NCI-H748 treated with DMSO at 0.1 percent for 48 hours (cell line): Measurements from ENCODE around the gene RNASEH2B.

ENCODE experiments used
- DNase-seq: peaks from one replicate; lab custom pipeline; 2025; lab: John Stamatoyannopoulos, UW

Gene RNASEH2B

DNA sequence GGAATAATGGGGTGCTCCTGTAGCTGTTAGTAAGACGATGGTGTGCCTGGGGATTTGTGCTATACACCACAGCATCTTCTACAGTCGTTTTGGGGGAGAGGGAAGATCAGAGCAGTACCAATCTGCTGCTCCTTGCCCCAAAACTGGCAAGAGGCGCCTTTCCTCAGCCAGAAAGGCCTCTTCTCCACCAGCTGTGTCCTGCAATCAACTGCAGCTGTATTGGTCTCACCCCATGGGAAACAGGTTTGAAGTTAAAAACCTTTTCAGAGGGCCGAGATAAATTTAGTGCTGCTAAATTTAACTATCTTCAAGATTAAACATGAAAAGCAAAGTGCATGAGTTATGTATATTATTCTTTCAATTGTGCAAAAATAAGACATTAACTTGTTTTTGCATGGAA is 1.2 kb upstream of the RNASEH2B start:
- no peak for DNase-seq

DNA sequence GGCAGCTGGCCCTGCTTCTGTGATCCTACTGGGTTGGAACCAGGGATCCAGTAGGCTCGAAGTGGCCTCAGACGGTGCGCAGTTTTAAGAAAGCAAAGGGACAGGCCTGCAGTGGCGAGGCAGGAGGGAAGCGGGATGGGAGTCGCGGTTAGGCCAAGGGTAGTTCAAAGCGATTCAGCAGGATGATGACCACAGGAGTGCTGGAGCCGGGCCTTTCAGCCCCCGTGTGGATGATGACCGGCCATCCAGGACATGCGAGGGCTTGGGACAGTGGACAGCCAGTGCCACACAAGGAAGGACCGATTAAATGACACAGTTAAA is 854 bp downstream of the RNASEH2B start:
- DNase-seq, result peak; percentile 38

DNA sequence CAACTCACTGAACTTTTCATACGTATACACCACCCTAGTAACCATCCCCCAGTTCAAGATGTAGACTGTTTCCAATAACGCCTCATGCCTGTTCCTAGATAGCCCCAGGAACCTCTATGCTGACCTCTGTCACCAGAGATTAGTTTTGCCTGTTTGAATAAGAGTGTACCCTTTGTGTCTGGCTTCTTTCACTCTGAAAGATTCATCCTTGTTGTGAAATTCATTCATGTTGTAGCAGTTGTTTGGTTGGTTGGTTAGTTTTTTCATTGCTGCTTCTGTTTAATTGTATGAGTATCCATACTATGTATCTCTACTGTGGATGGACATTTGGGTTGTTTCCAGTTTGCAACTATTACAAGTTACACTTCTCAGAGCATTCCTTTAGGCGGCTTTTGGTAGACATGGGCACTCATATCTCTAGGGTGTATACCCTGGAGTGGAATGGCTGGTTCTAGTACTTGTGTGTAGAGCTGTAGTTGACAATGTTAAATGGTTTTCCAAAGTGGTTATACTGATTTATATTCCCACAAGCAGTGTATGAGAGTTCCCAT is 1.6 kb downstream of the RNASEH2B start:
- DNase-seq, result no peak

DNA sequence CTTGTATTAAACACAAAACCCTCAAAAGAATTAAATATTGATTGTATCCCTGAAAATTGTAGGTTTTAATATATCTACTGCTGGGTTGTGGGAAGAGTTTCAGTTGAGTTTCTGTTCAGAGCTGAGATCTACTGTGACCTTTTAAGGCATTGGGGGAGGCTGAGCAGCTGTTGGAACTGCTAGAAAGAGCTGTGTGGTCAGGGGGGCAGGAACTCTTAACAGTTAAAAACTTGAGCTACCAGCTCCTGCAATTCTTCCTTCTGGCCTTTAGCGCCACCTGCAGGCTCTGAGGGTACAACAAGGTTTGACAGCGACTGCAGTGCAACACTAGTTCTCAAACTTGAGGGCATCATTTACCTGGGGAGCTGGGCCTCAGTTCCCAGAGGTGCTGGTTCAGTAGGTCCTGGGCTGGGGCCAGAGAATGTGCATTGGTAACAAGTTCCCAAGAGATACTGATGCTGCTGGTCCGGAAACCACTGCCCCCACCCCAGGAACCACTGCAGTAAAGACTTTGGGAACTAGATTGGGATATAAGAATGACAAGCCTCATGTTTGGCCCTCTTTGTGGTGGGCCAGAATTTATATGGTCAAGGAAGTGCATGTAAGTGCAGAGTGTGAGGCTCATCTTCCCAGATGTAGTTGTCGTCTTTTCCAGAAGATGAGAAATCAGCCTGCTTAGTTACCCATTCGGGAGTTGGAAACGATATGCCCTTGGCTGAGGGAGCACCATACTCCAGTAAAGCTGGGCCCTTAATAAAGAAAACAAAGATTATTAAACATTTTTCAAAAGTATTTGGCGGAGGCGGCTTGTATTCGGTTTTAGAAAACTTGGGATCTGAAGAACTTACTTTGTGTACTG is 2.6 kb downstream of the RNASEH2B start:
- peak; percentile 66 for DNase-seq

- no peak for DNase-seq
Measured at GRCh38 chr13:50912851-50913250, 3.3 kb downstream of the RNASEH2B start.

DNA sequence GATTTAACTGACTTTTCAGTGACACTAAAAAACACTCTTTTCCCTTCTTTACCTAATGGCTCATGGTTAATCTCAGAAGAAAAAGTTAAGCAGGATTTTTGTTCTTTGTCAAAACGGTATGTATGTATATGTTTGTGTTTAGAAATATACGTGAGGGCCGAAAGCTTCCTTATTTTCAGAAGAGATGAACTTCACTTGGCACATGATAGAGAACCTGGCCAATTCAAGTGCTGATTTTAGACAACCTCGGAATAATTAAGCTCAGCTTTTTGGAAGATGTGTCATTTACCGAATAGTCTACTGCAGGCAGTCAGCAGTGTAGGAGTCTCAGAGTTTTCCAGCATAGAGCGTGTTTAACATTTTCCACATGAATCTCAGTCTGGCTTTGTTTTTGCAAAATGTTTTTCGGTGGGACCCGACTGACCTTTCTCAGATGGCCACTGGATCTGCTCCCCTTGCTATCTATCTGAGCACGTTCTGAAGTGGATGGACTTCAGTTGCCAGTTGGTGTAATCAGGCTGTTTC is 4.6 kb downstream of the RNASEH2B start:
- no peak for DNase-seq

GRCh38 chr13:50914848-50915247 is 5.3 kb downstream of the RNASEH2B start:
- no peak for DNase-seq

- no peak for DNase-seq
Measured at GRCh38 chr13:50915565-50915964, 6.0 kb downstream of the RNASEH2B start.

GRCh38 chr13:50916701-50917184 is 7.2 kb downstream of the RNASEH2B start:
- DNase-seq, result no peak

GRCh38 chr13:50917572-50917971 is 8.0 kb downstream of the RNASEH2B start:
- no peak for DNase-seq

DNA sequence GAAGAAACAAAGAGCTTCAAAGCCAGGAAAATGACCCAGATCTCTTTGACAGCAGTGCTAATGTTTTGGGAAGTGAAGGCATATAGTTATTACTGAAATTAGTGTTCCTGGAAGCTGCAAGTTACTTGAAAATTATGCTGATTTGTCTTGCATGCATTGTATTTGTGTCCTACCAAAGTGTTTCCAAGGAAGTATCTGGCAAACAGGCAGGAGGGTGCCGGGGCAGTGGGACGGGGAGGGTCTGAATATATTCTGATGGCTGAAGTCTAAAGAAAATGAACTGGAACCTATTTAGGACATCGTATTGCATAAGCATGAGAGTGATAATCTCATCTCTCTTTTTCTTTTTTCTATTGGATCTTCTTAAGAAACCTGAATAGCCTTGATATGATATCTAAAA is 9.0 kb downstream of the RNASEH2B start:
- no peak for DNase-seq

- DNase-seq, result no peak
Measured at GRCh38 chr13:50919277-50919676, 9.7 kb downstream of the RNASEH2B start.

DNA sequence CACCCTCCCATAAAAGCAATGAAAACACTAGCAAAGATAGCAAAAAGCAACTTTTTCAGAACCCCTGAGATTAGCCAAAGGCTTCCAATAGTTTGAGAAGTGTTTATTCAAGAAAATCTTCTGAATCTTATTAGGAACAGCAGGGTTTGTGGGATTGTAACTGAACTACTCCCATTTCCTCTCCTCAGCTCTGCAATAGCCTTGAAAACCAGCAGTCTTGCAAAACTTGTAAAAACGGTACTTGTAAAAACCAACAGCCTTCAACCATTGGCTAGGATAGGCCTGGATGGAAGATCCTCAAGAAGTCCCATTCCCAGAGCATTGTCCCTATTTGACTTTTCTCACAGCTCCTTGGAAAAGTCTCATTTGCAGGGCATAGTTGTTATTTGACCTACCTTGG is 12.1 kb downstream of the RNASEH2B start:
- no peak for DNase-seq

- DNase-seq, result no peak
Measured at GRCh38 chr13:50923272-50923671, 13.7 kb downstream of the RNASEH2B start.

- DNase-seq, result no peak
Measured at GRCh38 chr13:50924025-50924424, 14.4 kb downstream of the RNASEH2B start.

DNA sequence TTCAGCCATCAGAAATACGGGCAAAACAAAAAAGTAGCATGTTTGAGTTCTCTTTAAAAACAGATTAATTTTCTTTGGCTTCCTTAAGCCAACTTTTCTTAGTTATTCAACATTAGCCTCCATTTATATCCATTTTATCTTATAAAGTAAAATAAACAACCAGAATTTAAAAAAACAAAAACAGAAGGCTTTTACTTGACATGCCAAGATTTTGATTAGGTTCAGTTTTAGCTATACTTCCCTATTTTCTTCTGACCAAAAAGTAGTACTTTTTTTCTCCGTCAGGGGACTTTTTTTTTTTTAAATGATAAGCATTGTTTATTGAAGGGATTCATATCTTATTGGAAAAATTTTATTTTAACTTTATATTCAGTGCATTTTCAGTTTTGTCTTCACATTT is 18.1 kb downstream of the RNASEH2B start:
- no peak for DNase-seq

- DNase-seq, result no peak
Measured at GRCh38 chr13:50928102-50928501, 18.5 kb downstream of the RNASEH2B start.

- no peak for DNase-seq
Measured at GRCh38 chr13:50928659-50929462, 19.3 kb downstream of the RNASEH2B start.

DNA sequence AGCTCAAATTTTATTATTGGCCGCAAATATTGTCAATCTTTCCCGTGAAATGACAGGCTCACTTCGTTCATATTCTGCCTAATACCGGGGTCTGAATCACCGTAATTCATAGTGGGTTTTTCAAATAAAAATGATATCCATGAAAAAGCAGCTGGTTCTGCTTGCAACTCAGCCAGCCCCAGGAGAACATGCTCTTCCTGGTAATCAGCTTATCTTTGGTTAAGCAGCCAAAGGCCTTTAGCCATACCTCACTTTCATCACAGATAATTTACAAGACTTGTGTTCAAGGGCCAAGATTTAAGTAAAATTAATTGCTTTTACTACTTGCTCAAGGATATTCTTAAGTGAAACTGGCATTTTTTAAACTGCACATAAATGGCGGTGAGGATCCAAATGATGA is 22.5 kb downstream of the RNASEH2B start:
- DNase-seq, result no peak

- DNase-seq, result no peak
Measured at GRCh38 chr13:50934735-50935435, 25.3 kb downstream of the RNASEH2B start.

DNA sequence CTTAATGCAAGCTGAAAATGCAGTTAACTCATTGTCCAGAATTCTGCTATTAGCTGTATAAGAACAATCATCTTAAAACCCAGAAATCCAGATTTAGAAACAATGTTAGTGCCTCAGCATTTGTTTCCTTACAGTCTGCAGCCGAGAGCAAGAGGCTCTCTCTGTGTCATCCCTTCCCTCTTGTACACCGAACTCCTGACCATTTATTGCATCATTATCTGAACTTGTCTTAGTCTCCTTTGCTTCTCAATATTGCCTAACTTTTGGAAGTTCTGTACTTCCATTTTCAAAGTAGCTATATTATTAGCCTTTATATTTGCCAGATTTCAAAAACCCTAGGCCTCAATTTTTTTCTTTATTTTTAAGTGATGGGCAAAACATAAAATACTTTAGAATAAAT is 27.1 kb downstream of the RNASEH2B start:
- no peak for DNase-seq

DNA sequence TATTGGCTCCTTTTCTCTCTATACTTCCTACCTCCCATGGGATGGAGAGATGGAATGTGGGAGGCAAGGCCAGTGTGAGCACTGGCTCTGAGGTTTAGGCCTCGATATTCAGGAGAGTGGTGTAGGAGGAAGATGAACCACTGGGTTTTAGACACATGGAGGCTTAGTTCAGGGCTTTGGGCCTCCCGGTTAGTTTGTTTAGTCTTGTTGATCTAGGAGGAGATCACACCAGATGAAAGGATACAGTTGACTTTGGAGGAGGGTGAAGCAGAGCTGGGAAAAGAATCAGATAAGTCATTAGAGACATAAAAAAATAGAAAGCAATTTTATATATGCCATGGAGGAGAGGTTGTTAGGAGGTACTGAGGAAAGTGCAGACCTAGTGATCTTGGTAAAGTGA is 30.9 kb downstream of the RNASEH2B start:
- DNase-seq, result no peak
